GM23248 (cell line): ENCODE measurements around the gene RBFOX1. TPM values are rescaled to one million over a fixed set of nuclear protein-coding genes. Genes with fewer than 3 reads are reported as not detected.

ENCODE experiments used
- DNase-seq: peaks from one replicate; pipeline ENCODE4 v3.0.0-alpha.2; 2015
- H2AFZ ChIP-seq: fragments of 200-600 bp; sonication (generic); 2 replicates; pipeline ENCODE4 v1.6.1; 2016; ENCODE audit warnings: antibody characterized with exemption
- H3F3A ChIP-seq: fragments of 200-600 bp; sonication (generic); 2 replicates; pipeline ENCODE4 v1.6.1; 2016; ENCODE audit warnings: mild to moderate bottlenecking, antibody characterized with exemption, mixed run types; ENCODE audit not compliant: insufficient read depth
- H3K27ac ChIP-seq: fragments of 200-600 bp; sonication (generic); 2 replicates; pipeline ENCODE4 v1.5.1; 2016; ENCODE audit warnings: mild to moderate bottlenecking
- H3K27me3 ChIP-seq: fragments of 200-600 bp; sonication (generic); replicated peaks from 2 replicates; pipeline ENCODE4 v1.6.1; 2016; ENCODE audit warnings: mild to moderate bottlenecking; ENCODE audit not compliant: insufficient read depth
- H3K36me3 ChIP-seq: fragments of 200-600 bp; sonication (generic); 2 replicates; pipeline ENCODE4 v1.6.1; 2016; ENCODE audit warnings: low read depth, mild to moderate bottlenecking
- H3K4me1 ChIP-seq: fragments of 200-600 bp; sonication (generic); 2 replicates; pipeline ENCODE4 v1.6.1; 2016; ENCODE audit warnings: mild to moderate bottlenecking; ENCODE audit not compliant: insufficient read depth
- H3K4me2 ChIP-seq: fragments of 200-600 bp; sonication (generic); one replicate; pipeline ENCODE4 v1.6.1; 2016; ENCODE audit warnings: mild to moderate bottlenecking; ENCODE audit not compliant: unreplicated experiment
- H3K4me3 ChIP-seq: fragments of 200-600 bp; sonication (generic); 2 replicates; pipeline ENCODE4 v1.5.1; 2016; ENCODE audit warnings: mild to moderate bottlenecking
- H3K79me2 ChIP-seq: fragments of 200-600 bp; sonication (generic); 2 replicates; pipeline ENCODE4 v1.6.1; 2016; ENCODE audit warnings: mild to moderate bottlenecking; ENCODE audit not compliant: insufficient read depth
- H3K9ac ChIP-seq: fragments of 200-600 bp; sonication (generic); 2 replicates; pipeline ENCODE4 v1.6.1; 2016; ENCODE audit warnings: mild to moderate bottlenecking
- H3K9me2 ChIP-seq: fragments of 200-600 bp; sonication (generic); 2 replicates; pipeline ENCODE4 v1.6.1; 2016; ENCODE audit warnings: mixed run types, mild to moderate bottlenecking, moderate library complexity; ENCODE audit not compliant: insufficient read depth
- H3K9me3 ChIP-seq: fragments of 200-600 bp; sonication (generic); one replicate; pipeline ENCODE4 v1.6.1; 2017; ENCODE audit warnings: low read depth
- H4K20me1 ChIP-seq: fragments of 200-600 bp; sonication (generic); 2 replicates; pipeline ENCODE4 v1.6.0; 2016; ENCODE audit not compliant: insufficient read depth
- EZH2 ChIP-seq: fragments of 200-600 bp; sonication (generic); IDR thresholded peaks from 2 replicates; pipeline ENCODE4 v1.6.1; 2018; ENCODE audit warnings: antibody characterized with exemption, mild to moderate bottlenecking; ENCODE audit not compliant: insufficient read depth, poor library complexity, severe bottlenecking
- EZH2phosphoT487 ChIP-seq: fragments of 200-600 bp; sonication (generic); IDR thresholded peaks from 2 replicates; pipeline ENCODE4 v1.6.1; 2018; ENCODE audit warnings: antibody characterized with exemption, moderate library complexity, mild to moderate bottlenecking, low read depth; ENCODE audit not compliant: insufficient read depth
- WGBS, 2 experiments: methylation state at CpG; one replicate each; pipeline ENCODE4 v1.1.6; 2015 to 2017; ENCODE audit warnings: low lambda C conversion rate in 2 of 2, low coverage in 1 of 2; ENCODE audit errors: missing lambda C conversion rate in 2 of 2; 5-methylcytosine and 5-hydroxymethylcytosine counted together
- in situ Hi-C: fragments of 300-500 bp; cut with MboI; formaldehyde crosslinking; loops from 2 replicates; pipeline ENCODE4 v1.15.0; 2020
- polyA plus RNA-seq: library from polyadenylated mRNA; unstranded; fragments of >200 nt; fragmentation: Nextera tagmentation; extraction: Ambion mirVana; gene quantifications from 2 replicates; pipeline ENCODE4 v1.2.1, GENCODE V29; 2016
- total RNA-seq: library from RNA; depleted of rRNA; stranded (reverse); fragments of >200 nt; shearing (Covaris generic); gene quantifications from 2 replicates; pipeline ENCODE4 v1.2.3, GENCODE V29; 2014

Gene RBFOX1
- total and polyA plus RNA-seq, 2 experiments from 2014 or later, result not detected

DNA sequence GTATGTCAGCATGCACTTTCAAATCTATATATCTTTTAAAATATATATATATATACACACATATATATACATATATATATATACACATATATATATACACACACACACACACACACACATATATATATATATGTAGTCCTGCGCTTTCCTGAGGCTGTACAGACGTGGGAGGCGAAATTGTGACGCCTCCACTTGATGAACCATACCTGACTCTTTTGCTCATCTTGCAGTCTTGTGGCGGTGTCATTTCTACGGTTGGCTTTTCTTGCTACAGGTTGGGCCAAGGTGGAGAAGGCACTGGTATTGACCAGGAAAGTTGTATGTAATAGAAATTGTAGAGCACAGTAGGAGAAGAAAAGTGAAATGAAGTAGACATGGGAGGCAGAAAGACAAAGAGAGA is 88.2 kb downstream of the RBFOX1 start:
- Histone ChIP-seq H3K4me3 (no peak overlapping the region), H3K4me1 (no peaks in the 10 kb centered on the region), H3K79me2 (no peaks in the 10 kb centered on the region), H3F3A (no peaks in the 10 kb centered on the region), H3K9me3 (no peaks in the 10 kb centered on the region), H3K36me3 (no peaks in the 10 kb centered on the region), H4K20me1 (no peaks in the 10 kb centered on the region), H2AFZ (no peak overlapping the region), H3K9me2 (no peaks in the 10 kb centered on the region), H3K27ac (no peak overlapping the region), H3K9ac (no peak overlapping the region), H3K4me2 (no peak overlapping the region), H3K27me3 (no peaks in the 10 kb centered on the region)
- in situ Hi-C loops, result no loop called here
- TF ChIP-seq EZH2phosphoT487 (no peak), EZH2 (no peak)
- no peak for DNase-seq
- WGBS, 2 experiments, result 36 to 53% methylated on average over 6 of the region's 6 CpGs

DNA sequence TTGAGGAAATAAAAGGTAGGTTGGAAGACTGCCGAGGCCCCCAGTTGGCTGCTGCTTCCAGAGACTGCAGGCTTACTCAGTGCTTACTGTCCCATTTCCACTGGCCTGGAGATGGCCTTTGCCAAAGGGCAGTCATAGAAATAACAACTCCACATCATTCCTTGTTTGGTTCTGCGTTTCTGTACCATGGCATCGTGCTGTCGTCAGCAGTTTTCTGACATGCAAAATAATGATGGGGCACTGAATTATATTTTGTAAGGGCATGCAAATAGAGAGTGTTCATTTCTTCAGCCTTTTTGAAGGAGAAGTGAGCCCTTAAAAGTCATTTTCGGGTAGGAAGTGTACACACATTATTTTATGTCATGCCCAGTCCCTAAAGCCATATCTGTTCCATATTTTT is 88.9 kb downstream of the RBFOX1 start:
- DNase-seq, result no peak
- in situ Hi-C loops, result no loop called here
- Histone ChIP-seq H3K9me3 (no peaks in the 10 kb centered on the region), H3F3A (no peaks in the 10 kb centered on the region), H3K4me1 (no peaks in the 10 kb centered on the region), H3K4me2 (no peak overlapping the region), H4K20me1 (no peaks in the 10 kb centered on the region), H3K4me3 (no peak overlapping the region), H3K9me2 (no peaks in the 10 kb centered on the region), H3K27me3 (no peaks in the 10 kb centered on the region), H2AFZ (no peak overlapping the region), H3K36me3 (no peaks in the 10 kb centered on the region), H3K27ac (no peak overlapping the region), H3K79me2 (no peaks in the 10 kb centered on the region), H3K9ac (no peak overlapping the region)
- 17% methylated on average over 5 of the region's 5 CpGs for WGBS, 2 experiments
- TF ChIP-seq EZH2phosphoT487 (no peak), EZH2 (no peak)

DNA sequence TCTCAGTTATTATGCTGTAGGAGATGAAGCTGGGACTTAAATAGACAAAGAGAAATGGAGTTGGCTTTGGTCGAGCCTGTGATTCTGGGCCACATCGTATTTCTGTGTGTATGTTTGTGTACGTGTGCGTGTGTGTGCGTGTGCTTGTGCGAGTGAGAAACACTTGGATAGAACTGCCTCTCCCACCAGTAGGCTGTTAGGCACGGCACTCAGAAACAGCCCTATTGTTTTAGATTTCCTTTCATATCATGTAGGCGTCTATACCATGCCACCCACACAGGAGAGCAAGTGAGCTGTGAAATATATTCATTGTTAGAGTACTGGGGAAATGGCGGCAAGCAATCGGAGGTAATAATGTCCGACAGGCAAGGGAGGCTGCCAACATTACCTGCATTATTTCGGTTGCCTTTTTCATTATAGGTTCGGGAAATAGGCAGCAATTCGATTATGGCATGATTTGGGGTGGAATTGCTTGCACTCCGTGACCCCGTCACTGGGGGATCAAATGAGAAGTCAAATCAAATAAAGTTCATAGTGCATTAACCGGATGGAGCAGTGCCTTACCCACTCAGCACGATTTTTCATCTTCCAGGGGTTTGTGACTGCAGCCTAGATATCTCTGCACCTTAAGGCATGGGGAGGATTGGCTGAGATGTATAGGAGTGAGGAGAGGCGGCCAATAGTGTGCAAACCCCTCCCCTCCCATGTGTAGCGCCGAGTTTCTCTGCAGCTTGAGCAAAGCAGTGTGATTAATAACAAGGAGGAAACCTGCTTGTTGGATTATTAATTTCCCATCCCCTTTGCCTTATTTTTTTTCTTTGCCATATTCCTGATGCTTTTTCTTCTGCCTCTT is 89.6 kb downstream of the RBFOX1 start:
- no peak overlapping the region for H3K9ac ChIP-seq
- H3K4me2 ChIP-seq, result no peak overlapping the region
- no peaks in the 10 kb centered on the region for H3K79me2 ChIP-seq
- no peaks in the 10 kb centered on the region for H3K27me3 ChIP-seq
- DNase-seq, result no peak
- 21% methylated on average over 21 of the region's 21 CpGs for WGBS, 2 experiments
- in situ Hi-C loops, result no loop called here
- H3K27ac ChIP-seq, result no peak overlapping the region
- no peaks in the 10 kb centered on the region for H3K36me3 ChIP-seq
- no peaks in the 10 kb centered on the region for H3K4me1 ChIP-seq
- no peak for TF ChIP-seq EZH2phosphoT487
- no peak for TF ChIP-seq EZH2
- no peaks in the 10 kb centered on the region for H4K20me1 ChIP-seq
- H2AFZ ChIP-seq, result no peak overlapping the region
- no peak overlapping the region for H3K4me3 ChIP-seq
- no peaks in the 10 kb centered on the region for H3K9me2 ChIP-seq
- H3F3A ChIP-seq, result no peaks in the 10 kb centered on the region
- no peaks in the 10 kb centered on the region for H3K9me3 ChIP-seq

DNA sequence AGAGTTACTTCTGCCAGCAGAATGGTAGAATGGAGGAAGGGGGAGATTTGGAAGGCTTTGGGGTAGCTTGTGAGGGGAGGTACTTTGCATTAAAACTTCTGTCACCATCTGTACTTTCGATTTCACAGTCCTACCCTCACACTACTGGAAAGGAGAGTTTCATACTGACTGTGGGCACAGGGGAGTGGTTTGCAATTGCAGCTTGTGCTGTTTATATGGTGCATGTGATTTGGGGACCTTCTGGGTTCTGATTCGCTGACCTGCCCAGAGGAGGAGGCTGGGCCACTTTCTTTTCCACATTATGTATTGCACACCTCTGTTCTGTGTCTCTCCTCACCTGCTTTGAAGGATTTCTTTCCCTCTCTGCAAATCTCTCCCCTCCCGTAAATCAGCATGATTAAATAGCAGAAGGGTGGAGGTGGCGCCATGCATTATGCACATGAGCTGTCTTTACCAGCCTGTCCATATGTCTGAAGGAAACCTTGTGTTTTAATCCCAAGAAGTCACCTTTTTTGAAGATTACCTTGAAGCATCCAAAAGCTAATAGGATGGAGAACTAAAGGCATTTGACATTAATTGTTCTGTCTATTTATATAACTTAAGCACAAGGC is 90.9 kb downstream of the RBFOX1 start:
- H3K27me3 ChIP-seq, result no peaks in the 10 kb centered on the region
- no peak for TF ChIP-seq EZH2
- TF ChIP-seq EZH2phosphoT487, result no peak
- H3K36me3 ChIP-seq, result no peaks in the 10 kb centered on the region
- H4K20me1 ChIP-seq, result no peaks in the 10 kb centered on the region
- no peaks in the 10 kb centered on the region for H3K9me3 ChIP-seq
- H3K79me2 ChIP-seq, result no peaks in the 10 kb centered on the region
- no peak for DNase-seq
- no peaks in the 10 kb centered on the region for H3K4me1 ChIP-seq
- H3K27ac ChIP-seq, result no peak overlapping the region
- in situ Hi-C loops, result no loop called here
- no peak overlapping the region for H3K9ac ChIP-seq
- 3 to 5% methylated on average over 4 of the region's 4 CpGs for WGBS, 2 experiments
- no peak overlapping the region for H3K4me3 ChIP-seq
- H3K4me2 ChIP-seq, result no peak overlapping the region
- no peak overlapping the region for H2AFZ ChIP-seq
- no peaks in the 10 kb centered on the region for H3K9me2 ChIP-seq
- no peaks in the 10 kb centered on the region for H3F3A ChIP-seq
